ENCODE results near the gene USP3. TPM values are rescaled to one million over a fixed set of nuclear protein-coding genes. Genes with fewer than 3 reads are reported as not detected.

The USP3 gene
- total RNA-seq, 1 donor from 2014 or later = 74.5 TPM

GRCh38 chr15:63490345-63491034 lies 13.9 kb upstream of the USP3 start:
- no peaks in the 10 kb centered on the region for H3K27me3 ChIP-seq (ENCODE audit: low read depth)
- H3K27ac ChIP-seq = peak overlapping the region; percentile 76
- no peaks in the 10 kb centered on the region for H3K36me3 ChIP-seq
- intact Hi-C loops (cut with DNase I) = no loop called here
- H3K4me1 ChIP-seq = peaks cover 56% of the 10 kb centered on the region
- H3K9me3 ChIP-seq = no peaks in the 10 kb centered on the region
- no peak for DNase-seq
- H3K4me3 ChIP-seq = no peak overlapping the region
- TF ChIP-seq, protein P1, sequence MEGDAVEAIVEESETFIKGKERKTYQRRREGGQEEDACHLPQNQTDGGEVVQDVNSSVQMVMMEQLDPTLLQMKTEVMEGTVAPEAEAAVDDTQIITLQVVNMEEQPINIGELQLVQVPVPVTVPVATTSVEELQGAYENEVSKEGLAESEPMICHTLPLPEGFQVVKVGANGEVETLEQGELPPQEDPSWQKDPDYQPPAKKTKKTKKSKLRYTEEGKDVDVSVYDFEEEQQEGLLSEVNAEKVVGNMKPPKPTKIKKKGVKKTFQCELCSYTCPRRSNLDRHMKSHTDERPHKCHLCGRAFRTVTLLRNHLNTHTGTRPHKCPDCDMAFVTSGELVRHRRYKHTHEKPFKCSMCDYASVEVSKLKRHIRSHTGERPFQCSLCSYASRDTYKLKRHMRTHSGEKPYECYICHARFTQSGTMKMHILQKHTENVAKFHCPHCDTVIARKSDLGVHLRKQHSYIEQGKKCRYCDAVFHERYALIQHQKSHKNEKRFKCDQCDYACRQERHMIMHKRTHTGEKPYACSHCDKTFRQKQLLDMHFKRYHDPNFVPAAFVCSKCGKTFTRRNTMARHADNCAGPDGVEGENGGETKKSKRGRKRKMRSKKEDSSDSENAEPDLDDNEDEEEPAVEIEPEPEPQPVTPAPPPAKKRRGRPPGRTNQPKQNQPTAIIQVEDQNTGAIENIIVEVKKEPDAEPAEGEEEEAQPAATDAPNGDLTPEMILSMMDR (IDR thresholded peaks at IDR 0.05) = no peak
- ATAC-seq = peak; percentile 52 to 74

DNA sequence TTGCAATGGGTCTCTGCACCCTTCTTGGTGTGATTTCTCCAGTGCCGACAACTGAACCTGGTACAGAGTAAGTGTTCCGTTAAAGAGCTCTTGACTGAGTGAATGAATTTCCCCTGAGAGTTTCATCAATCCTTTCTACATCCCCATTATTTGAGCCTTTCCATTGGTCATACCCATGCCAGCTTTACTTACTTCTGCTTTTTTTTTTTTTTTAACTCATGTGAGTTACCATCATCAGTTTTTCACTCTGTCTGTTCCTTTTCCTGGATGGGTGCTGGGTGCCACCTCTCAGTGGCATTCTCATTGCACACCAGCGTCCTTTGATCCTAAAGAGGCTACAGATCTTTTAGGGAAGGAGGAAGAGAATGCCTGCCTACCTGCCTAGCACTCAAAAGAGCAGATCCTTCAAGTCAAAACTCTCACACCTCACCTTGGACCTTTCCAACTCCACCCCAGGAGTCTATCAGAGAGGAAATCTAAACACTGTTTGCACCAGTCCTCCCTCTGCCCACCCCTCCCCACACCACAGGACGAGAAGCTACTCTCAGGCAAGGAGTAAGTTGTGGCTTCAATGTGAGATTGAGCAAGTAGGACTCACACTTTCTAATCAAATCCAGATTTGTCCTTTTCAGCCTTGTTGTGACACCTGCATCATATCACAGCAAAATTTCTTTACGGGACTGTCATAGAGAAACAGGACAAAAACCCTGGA lies 13.1 kb upstream of the USP3 start:
- no peak overlapping the region for H3K4me3 ChIP-seq
- ATAC-seq (peak; percentile 63 to 72), DNase-seq (no peak)
- H3K27me3 ChIP-seq (ENCODE audit: low read depth) = no peaks in the 10 kb centered on the region
- H3K27ac ChIP-seq = peak overlapping the region; percentile 76
- no peaks in the 10 kb centered on the region for H3K9me3 ChIP-seq
- TF ChIP-seq, protein P1 (IDR thresholded peaks at IDR 0.05) = no peak
- intact Hi-C loops (cut with DNase I) = no loop called here
- no peaks in the 10 kb centered on the region for H3K36me3 ChIP-seq
- peaks cover 63% of the 10 kb centered on the region for H3K4me1 ChIP-seq

DNA sequence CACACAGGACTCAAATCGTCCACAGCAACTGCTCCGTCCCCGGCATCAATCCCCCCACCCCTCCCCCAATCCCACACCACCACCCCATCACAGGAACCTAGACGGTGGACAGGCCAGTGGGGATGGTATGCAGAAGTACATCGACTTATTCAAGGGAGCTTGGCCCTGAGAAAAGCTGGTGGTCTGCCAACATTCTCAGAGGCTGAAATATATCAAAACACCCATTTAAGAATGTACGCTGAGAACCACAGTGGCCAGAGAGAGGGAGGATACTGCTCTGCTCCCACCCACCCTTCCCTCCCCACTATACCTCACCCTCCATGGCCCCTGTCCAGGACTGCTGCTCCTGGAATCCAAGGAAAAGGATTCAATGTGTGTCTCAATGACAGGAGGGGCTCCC lies 12.4 kb upstream of the USP3 start:
- intact Hi-C loops (cut with DNase I) = no loop called here
- Histone ChIP-seq H3K27ac (peak overlapping the region; percentile 76), H3K36me3 (no peaks in the 10 kb centered on the region), H3K9me3 (no peaks in the 10 kb centered on the region), H3K4me3 (no peak overlapping the region), H3K27me3 (ENCODE audit: low read depth) (no peaks in the 10 kb centered on the region), H3K4me1 (peaks cover 63% of the 10 kb centered on the region)
- DNase-seq (no peak), ATAC-seq (no peak)
- TF ChIP-seq, protein P1 (IDR thresholded peaks at IDR 0.05) = no peak

DNA sequence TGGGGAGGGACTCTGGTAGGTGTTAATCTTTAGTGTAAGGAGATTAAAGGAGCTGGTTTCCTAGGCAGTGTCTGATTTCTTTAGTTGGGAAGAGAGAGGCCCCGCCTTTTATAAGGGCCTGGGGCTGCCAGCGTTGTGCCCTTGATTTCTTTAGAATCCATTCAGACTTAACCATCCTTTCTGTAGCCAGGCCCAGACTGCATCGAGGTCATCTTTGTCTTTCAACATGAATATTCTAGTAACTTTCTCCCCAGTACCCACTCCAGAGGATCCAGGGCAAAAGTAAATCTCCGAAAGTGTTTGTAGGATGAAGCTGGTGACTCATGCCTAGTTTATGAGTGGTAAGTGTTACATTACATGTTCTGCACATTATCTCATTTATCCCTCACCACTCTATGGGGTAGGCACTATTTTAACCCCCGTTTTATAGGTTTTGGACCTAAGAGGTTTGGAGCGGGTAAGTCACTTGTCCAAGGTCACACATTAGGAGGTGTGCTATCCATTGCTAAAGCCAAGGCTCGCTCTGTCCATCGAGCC lies 11.8 kb upstream of the USP3 start:
- ATAC-seq = peak in 1 of 2 donors; percentile 36
- Histone ChIP-seq H3K27me3 (ENCODE audit: low read depth) (no peaks in the 10 kb centered on the region), H3K4me3 (no peak overlapping the region), H3K36me3 (no peaks in the 10 kb centered on the region), H3K27ac (peak overlapping the region; percentile 54), H3K4me1 (peaks cover 63% of the 10 kb centered on the region), H3K9me3 (no peaks in the 10 kb centered on the region)
- intact Hi-C loops (cut with DNase I) = no loop called here
- TF ChIP-seq, protein P1 (IDR thresholded peaks at IDR 0.05) = no peak
- DNase-seq = no peak

DNA sequence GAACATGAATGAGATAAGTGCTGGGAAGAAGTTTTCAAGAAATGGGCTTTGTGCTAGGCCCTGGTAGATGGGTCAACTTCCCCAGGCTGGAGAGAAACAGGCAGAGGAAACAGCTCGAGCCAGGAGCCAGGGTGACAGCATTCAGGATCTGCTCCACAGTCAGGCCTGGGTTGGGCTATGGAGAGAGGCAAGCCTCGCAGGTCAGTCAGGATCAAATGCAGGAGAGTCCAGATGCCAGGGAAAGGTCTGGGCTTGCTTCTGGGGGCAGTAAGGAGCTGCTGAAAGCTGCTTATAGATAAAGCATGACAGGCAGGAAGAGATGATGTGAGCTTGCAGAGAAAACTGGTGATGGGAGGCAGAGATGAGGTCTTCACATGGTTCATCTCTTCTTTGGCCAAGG lies 11.0 kb upstream of the USP3 start:
- peaks cover 66% of the 10 kb centered on the region for H3K4me1 ChIP-seq
- TF ChIP-seq, protein P1 (IDR thresholded peaks at IDR 0.05) = no peak
- no peak for DNase-seq
- H3K27ac ChIP-seq = no peak overlapping the region
- no peaks in the 10 kb centered on the region for H3K36me3 ChIP-seq
- H3K4me3 ChIP-seq = no peak overlapping the region
- no peaks in the 10 kb centered on the region for H3K27me3 ChIP-seq (ENCODE audit: low read depth)
- H3K9me3 ChIP-seq = no peaks in the 10 kb centered on the region
- ATAC-seq = no peak
- intact Hi-C loops (cut with DNase I) = no loop called here

Measured in lower lobe of right lung (tissue), 2 donors.